Medulla oblongata (tissue), 1 donor: Measurements from ENCODE around the gene ELK3.

Experiments used
- DNase-seq: peaks from one replicate; pipeline ENCODE4 v3.0.0-alpha.2; 2015; ENCODE audit errors: extremely low spot score

Gene ELK3

GRCh38 chr12:96258104-96258961 is 64.2 kb downstream of the ELK3 start:
- peak; percentile 66 for DNase-seq

- DNase-seq = no peak
These were observed 66.1 kb downstream of the ELK3 start for GRCh38 chr12:96260231-96260630.

GRCh38 chr12:96260644-96261043 is 66.5 kb downstream of the ELK3 start:
- no peak for DNase-seq

- no peak for DNase-seq
These were observed 67.4 kb downstream of the ELK3 start for GRCh38 chr12:96261557-96261956.

- DNase-seq = no peak
These were observed 69.3 kb downstream of the ELK3 start for GRCh38 chr12:96263449-96263902.

- DNase-seq = no peak
These were observed 71.2 kb downstream of the ELK3 start for GRCh38 chr12:96265400-96265799.

GRCh38 chr12:96265836-96266235 is 71.7 kb downstream of the ELK3 start:
- no peak for DNase-seq

GRCh38 chr12:96266238-96266637 is 72.1 kb downstream of the ELK3 start:
- DNase-seq = no peak

GRCh38 chr12:96271469-96272199 is 77.5 kb downstream of the ELK3 start:
- no peak for DNase-seq

GRCh38 chr12:96274331-96274730 is 80.2 kb downstream of the ELK3 start:
- DNase-seq = no peak

- no peak for DNase-seq
These were observed 91.0 kb downstream of the ELK3 start for GRCh38 chr12:96285158-96285557.

GRCh38 chr12:96289067-96289466 is 94.9 kb downstream of the ELK3 start:
- no peak for DNase-seq

- no peak for DNase-seq
These were observed 98.9 kb downstream of the ELK3 start for GRCh38 chr12:96293093-96293492.

GRCh38 chr12:96294831-96295230 is 100.7 kb downstream of the ELK3 start:
- DNase-seq = no peak

GRCh38 chr12:96295532-96296160 is 101.5 kb downstream of the ELK3 start:
- no peak for DNase-seq

- no peak for DNase-seq
These were observed 103.3 kb downstream of the ELK3 start for GRCh38 chr12:96297504-96297903.

- no peak for DNase-seq
These were observed 105.9 kb downstream of the ELK3 start for GRCh38 chr12:96300064-96300463.

- DNase-seq = no peak
These were observed 107.6 kb downstream of the ELK3 start for GRCh38 chr12:96301732-96302131.

- DNase-seq = peak; percentile 82
These were observed 108.6 kb downstream of the ELK3 start for GRCh38 chr12:96302687-96303310.

GRCh38 chr12:96303653-96304052 is 109.5 kb downstream of the ELK3 start:
- DNase-seq = peak; percentile 39

GRCh38 chr12:96305665-96306064 is 111.5 kb downstream of the ELK3 start:
- DNase-seq = no peak

- no peak for DNase-seq
These were observed 114.7 kb downstream of the ELK3 start for GRCh38 chr12:96308881-96309280.
